Stimulated activated CD8-positive, alpha-beta memory T cell treated with anti-CD3 and anti-CD28 coated beads, Interleukin-2, amount 100 ng/mL, for 48 hours (primary cell): Measurements from ENCODE around the gene PHF1.
"Not testable (repeated sequence)": the region's sequence is repeated elsewhere in the genome, so short reads cannot be mapped to it uniquely, and the experiment has no call there.

Source experiments
- DNase-seq, 2 donors: peaks; one replicate each; pipeline ENCODE4 v3.0.0-alpha.2; 2020; ENCODE audit warnings: low read depth in 2 of 2

PHF1 gene

GRCh38 chr6:33391278-33391921 is 19.4 kb upstream of the PHF1 start, which contains the start of gene KIFC1:
TSS of gene KIFC1 (plus strand) at chr6:33391823. CDS start at chr6:33391986, 163 bp downstream.
- peak; percentile 98 to 99 for DNase-seq

GRCh38 chr6:33391922-33392594 is 18.8 kb upstream of the PHF1 start:
- peak; percentile 32 to 54 for DNase-seq

DNA sequence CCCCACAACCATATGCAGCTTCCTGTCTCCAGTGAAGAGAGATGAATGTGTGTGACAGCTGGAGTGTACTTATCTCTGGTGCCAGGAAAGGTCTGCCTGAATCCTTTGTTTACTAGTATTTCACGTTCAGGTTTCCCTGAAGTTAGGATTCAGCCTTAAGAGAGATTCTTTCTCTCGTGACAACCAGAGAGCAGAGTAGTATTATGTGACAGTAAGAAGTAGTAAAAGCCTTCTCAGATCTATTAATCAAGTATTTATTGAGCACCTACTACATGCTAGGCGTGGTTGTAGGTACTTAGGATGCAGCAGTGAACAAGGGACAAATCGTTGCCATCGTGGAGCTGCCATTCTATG is 18.2 kb upstream of the PHF1 start:
- DNase-seq = no peak

DNA sequence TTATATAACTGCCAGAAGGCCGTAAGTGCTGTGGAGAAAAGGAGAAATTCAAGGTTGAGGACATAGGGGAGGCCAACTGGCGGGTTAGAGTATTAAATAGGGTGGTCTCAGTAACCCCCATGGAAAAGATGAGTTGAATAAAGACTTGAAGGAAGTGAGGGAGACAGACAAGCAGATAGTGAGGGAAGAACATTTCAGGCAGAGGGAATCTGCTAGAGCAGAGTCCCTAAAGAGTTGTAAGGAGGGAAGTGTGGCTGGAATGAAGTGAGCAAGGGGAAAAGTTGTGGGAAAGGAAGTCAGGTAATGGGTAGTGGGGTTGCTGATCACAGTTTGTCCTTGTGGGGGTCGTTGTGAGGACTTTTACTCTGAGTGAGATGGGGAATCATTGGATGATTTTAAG is 17.8 kb upstream of the PHF1 start:
- DNase-seq = no peak

DNA sequence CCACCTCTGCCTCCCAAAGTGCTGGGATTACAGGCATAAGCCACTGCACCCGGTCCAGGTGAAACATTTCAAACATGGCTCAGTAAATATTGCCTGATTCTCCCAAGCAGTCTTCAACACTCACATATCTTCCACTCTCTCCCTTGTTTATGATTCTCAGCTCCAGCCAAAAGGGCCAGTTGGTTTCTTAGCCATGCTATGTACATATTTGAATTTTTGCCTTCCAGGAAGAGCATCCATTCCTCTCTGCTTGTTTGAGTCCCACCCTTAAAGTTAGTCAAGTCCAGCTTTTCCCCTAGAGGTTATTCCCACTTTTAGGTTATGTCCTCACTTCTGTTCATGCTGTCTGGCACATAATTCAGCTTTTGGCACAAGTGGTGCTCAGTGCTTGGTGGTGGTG is 13.3 kb upstream of the PHF1 start:
- no peak for DNase-seq

DNA sequence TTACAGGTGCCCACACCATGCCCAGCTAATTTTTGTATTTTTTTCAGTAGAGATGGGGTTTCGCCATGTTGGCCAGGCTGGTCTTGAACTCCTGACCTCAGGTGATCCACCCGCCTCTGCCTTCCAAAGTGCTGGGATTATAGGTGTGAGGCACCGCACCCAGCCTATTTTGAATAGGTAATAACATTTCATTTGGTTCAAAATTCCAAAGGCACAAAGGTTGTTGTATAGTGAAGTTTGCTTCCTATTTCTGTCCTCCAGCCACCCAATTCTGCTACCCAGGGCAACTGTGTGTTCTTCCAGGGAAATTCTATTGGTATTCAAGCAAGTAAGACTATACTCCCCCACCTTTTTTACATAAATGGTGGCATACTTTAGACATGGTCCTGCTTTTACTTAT is 12.2 kb upstream of the PHF1 start:
- not testable (repeated sequence) for DNase-seq

DNA sequence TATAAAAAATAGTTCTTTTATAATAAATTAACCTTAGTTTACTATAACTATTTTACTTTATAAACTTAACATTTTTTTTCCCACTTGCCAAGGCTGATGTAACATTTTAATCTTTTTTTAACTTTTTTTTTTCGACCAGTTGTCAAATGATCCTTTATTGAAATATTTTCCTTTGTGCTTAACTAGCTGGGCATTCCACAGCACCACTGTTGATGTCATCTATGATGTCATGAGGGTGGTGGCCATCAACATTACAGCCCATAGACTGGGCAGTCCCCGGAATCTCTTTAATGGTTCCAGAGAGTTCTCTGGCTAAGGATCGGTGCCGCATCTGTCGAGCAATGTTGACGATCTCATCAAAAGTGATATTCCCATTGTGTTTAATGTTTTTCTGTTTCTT is 10.9 kb upstream of the PHF1 start:
- not testable (repeated sequence) for DNase-seq

DNA sequence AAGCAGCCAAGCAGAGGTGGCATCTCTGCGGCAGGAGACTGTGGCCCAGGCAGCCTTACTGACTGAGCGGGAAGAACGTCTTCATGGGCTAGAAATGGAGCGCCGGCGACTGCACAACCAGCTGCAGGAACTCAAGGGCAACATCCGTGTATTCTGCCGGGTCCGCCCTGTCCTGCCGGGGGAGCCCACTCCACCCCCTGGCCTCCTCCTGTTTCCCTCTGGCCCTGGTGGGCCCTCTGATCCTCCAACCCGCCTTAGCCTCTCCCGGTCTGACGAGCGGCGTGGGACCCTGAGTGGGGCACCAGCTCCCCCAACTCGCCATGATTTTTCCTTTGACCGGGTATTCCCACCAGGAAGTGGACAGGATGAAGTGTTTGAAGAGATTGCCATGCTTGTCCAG is 5.9 kb upstream of the PHF1 start:
- no peak for DNase-seq

DNA sequence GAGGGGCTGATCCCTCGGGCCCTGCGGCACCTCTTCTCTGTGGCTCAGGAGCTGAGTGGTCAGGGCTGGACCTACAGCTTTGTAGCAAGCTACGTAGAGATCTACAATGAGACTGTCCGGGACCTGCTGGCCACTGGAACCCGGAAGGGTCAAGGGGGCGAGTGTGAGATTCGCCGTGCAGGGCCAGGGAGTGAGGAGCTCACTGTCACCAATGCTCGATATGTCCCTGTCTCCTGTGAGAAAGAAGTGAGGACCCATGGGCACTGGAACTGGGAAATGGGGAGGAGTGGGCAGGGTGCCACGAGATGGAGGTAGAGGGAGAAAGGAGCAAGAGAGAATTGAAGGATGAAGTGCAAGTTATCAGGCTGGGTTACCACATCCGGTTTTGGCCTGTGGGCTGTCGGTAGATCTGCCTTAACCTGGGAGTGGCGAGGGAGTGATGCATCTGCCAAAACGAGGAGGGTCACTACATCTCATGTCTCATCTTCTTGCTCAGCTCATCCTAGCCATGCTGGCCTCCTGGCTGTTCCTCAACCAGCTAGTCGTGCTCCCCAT is 5.4 kb upstream of the PHF1 start:
- DNase-seq = no peak

- DNase-seq = no peak
These were observed 4.7 kb upstream of the PHF1 start for GRCh38 chr6:33406126-33406525.

DNA sequence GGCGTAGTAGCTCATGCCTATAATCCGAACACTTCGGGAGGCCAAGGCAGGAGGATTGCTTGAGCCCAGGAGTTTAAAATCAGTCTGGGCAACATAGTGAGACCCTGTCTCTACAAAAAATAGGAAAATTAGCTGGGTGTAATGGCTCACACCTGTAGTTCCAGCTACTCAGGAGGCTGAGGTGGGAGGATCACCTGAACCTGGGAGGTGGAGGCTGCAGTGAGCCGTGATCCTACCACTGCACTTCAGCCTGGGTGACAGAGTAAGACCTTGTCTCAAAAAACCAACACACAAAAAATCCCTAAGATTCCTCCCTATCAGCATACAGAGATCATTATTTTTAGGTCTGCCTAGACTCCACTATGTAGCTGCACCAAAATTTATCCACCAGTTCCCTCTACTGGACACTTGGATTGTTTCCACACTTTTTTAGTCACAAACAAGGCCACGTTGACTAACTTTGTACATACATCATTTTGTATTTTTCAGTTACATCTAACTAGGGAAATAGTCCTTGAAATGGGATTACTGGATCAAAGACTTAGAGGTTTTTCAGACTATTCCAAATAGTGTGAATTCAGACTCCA is 3.6 kb upstream of the PHF1 start:
- no peak for DNase-seq

GRCh38 chr6:33410050-33410710 is 634 bp upstream of the PHF1 start:
- DNase-seq = peak; percentile 97 to 98

DNA sequence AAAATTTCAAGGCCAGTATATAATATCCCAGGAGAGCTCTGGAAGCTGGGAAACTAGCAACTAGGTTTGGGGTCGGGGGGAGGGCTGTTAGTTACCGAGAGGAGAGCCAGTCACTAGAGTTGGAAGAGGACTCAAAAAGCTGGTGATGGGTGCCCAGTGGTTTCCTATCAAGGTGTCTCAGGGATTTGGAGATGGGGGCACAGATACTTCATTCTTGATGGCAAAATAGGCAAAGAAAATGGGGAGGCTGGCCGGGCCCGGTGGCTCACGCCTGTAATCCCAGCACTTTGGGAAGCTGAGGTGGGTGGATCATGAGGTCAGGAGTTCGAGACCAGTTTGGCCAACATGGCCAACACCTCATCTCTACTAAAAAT is 805 bp downstream of the PHF1 start:
- DNase-seq = no peak

DNA sequence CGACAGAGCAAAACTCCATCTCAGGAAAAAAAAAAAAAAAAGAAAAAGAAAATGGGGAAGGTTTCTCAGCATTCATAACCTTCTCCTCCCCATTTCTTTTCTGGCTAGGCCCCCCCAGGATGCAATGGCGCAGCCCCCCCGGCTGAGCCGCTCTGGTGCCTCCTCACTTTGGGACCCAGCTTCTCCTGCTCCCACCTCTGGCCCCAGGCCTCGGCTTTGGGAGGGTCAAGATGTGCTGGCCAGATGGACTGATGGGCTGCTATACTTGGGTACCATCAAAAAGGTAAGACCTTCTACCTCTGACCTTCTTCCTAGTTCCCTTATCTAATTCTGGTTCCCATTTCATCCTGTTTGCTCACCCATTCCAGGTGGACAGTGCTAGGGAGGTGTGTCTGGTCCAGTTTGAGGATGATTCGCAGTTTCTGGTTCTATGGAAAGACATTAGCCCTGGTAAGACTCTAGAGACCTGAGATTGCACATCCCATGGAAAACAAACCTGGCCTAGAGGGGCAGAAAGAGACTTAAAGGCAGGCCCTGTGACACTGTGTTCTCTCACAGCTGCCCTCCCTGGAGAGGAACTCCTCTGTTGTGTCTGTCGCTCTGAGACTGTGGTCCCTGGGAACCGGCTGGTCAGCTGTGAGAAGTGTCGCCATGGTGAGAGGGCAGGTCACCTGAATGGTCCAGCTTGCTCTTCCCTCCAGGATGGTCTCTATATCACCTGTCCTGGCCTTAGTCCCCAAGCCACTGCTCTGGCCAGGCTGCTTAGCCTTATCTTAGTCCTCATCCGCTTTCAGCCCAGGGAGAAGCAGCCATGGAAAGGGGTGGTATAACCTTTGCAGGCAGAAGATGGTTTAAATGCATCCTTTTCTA is 1.6 kb downstream of the PHF1 start:
- no peak for DNase-seq

GRCh38 chr6:33413241-33414120 is 2.7 kb downstream of the PHF1 start:
- no peak for DNase-seq

DNA sequence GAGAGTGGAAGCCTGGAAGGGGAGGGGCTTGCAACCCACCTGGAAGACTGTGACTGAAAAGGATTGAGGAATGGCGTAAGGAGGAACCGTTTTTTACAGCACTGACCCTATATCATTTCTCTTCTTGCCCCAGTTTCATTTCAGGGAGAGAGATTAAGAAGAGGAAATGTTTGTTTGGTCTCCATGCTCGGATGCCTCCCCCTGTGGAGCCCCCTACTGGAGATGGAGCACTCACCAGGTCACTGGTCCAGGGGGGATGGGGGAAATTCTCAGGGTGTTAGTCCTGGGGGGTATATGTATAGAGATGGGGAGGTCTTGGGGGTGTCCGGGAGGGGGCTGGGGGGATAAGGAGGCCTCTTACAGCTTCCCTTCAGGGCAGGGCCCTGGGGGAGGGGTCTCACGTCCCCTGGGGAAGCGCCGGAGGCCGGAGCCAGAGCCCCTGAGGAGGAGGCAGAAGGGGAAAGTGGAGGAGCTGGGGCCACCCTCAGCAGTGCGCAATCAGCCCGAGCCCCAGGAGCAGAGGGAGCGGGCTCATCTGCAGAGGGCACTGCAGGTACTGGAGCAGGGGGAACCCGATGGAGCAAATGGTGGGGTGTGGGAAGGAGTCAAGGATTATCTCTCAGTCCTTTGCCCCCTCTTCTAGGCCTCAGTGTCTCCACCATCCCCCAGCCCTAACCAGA is 3.9 kb downstream of the PHF1 start:
- no peak for DNase-seq

GRCh38 chr6:33415831-33416230 is 5.0 kb downstream of the PHF1 start:
- DNase-seq = no peak

- DNase-seq = no peak
These were observed 5.7 kb downstream of the PHF1 start for GRCh38 chr6:33416386-33417127.
